Gastroesophageal sphincter (tissue), 4 donors: ENCODE results near the gene USP4. TPM values are rescaled to one million over a fixed set of nuclear protein-coding genes. Genes with fewer than 3 reads are reported as not detected.

Source experiments
- ATAC-seq: fragments of 150-250 bp; one replicate; pipeline ENCODE4 v1.9.1; 2016; ENCODE audit warnings: mild to moderate bottlenecking, moderate library complexity
- H3K27ac ChIP-seq, 4 donors: fragments of 200-600 bp; sonication (generic) in 3 of 4; 1 replicate in 3 of 4; 2 replicates in 1 of 4; pipeline ENCODE4 v1.5.1; 2016 to 2019
- H3K27me3 ChIP-seq: fragments of 200-600 bp; sonication (generic); one replicate; pipeline ENCODE4 v1.5.1; 2019
- H3K36me3 ChIP-seq, 2 donors: fragments of 200-600 bp; sonication (generic); one replicate each; pipeline ENCODE4 v1.5.1; 2019; ENCODE audit warnings: control low read depth in 1 of 2
- H3K4me1 ChIP-seq, 3 donors: fragments of 200-600 bp; sonication (generic); 1 replicate in 2 of 3; 2 replicates in 1 of 3; pipeline ENCODE4 v1.5.1; 2016 to 2019; ENCODE audit warnings: control low read depth in 2 of 3
- H3K4me3 ChIP-seq, 2 donors: fragments of 200-600 bp; sonication (generic); one replicate each; pipeline ENCODE4 v1.5.1; 2019; ENCODE audit warnings: mild to moderate bottlenecking in 1 of 2, moderate library complexity in 1 of 2
- H3K9me3 ChIP-seq, 3 donors: fragments of 200-600 bp; sonication (generic); one replicate each; pipeline ENCODE4 v1.5.1; 2017 to 2019; ENCODE audit warnings: control low read depth in 2 of 3
- CTCF ChIP-seq, 4 experiments: fragments of 200-600 bp in 2 of 4; fragments of 450-650 bp in 2 of 4; sonication (generic) in 1 of 4; IDR thresholded peaks; one replicate each; pipeline ENCODE4 v1.5.1; 2017 to 2019; ENCODE audit warnings: antibody characterized with exemption in 4 of 4, mild to moderate bottlenecking in 2 of 4, moderate library complexity in 2 of 4
- EP300 ChIP-seq: sonication (generic); formaldehyde crosslinking; IDR thresholded peaks from one replicate; pipeline ENCODE4 v1.6.1; 2017; ENCODE audit warnings: antibody characterized with exemption, mild to moderate bottlenecking
- POLR2A ChIP-seq, 2 donors: fragments of 450-650 bp; IDR thresholded peaks; one replicate each; pipeline ENCODE4 v1.6.1; 2017; ENCODE audit warnings: antibody characterized with exemption in 2 of 2, mild to moderate bottlenecking in 2 of 2, moderate library complexity in 1 of 2
- POLR2AphosphoS5 ChIP-seq: sonication (generic); formaldehyde crosslinking; IDR thresholded peaks from one replicate; pipeline ENCODE4 v1.6.1; 2017; ENCODE audit warnings: antibody characterized with exemption
- WGBS, 2 donors: methylation state at CpG; one replicate each; pipeline ENCODE4 v1.1.5; 2018; ENCODE audit warnings: low coverage in 1 of 2; 5-methylcytosine and 5-hydroxymethylcytosine counted together
- total RNA-seq, 4 donors: library from RNA; depleted of rRNA; stranded (reverse); fragments of >200 nt; gene quantifications; one replicate each; pipeline ENCODE4 v1.1.0, GENCODE V29; 2016

USP4 gene
- total RNA-seq, 4 donors from 2014 or later: 15.8 to 36.9 (median 29.8) TPM

- H3K27me3 ChIP-seq: no peaks in the 10 kb centered on the region
- no peak overlapping the region for H3K27ac ChIP-seq
- H3K4me3 ChIP-seq: no peak overlapping the region
- ATAC-seq: no peak
- peaks cover 0 to 99% of the 10 kb centered on the region in 2 donors for H3K36me3 ChIP-seq
- 86 to 90% methylated on average over 2 to 3 of the region's 3 CpGs for WGBS, 2 donors
- no peaks in the 10 kb centered on the region for H3K4me1 ChIP-seq
- TF ChIP-seq POLR2AphosphoS5: no peak
- no peak for TF ChIP-seq POLR2A (IDR thresholded peaks at IDR 0.05)
- no peak for TF ChIP-seq EP300
- no peak for TF ChIP-seq CTCF (IDR thresholded peaks at IDR 0.05)
- H3K9me3 ChIP-seq: no peaks in the 10 kb centered on the region
Measured at GRCh38 chr3:49311283-49311682, 28.6 kb downstream of the USP4 start.

GRCh38 chr3:49310677-49311076 lies 29.2 kb downstream of the USP4 start:
- Histone ChIP-seq H3K36me3 (peaks cover 0 to 99% of the 10 kb centered on the region in 2 donors), H3K27ac (no peak overlapping the region)
- 60 to 100% methylated on average over 1 of the region's 1 CpG for WGBS, 2 donors

GRCh38 chr3:49305608-49306007 lies 34.2 kb downstream of the USP4 start:
- peaks cover 4 to 100% of the 10 kb centered on the region in 2 donors for H3K36me3 ChIP-seq
- WGBS, 2 donors: 84 to 87% methylated on average over 5 of the region's 5 CpGs
- TF ChIP-seq POLR2A (IDR thresholded peaks at IDR 0.05) (no peak), CTCF (IDR thresholded peaks at IDR 0.05) (no peak), EP300 (no peak), POLR2AphosphoS5 (no peak)
- no peak overlapping the region for H3K4me3 ChIP-seq
- no peak overlapping the region for H3K27ac ChIP-seq
- H3K4me1 ChIP-seq: no peaks in the 10 kb centered on the region
- H3K9me3 ChIP-seq: no peaks in the 10 kb centered on the region
- H3K27me3 ChIP-seq: no peaks in the 10 kb centered on the region
- no peak for ATAC-seq

More at GRCh38 chr3:49310677-49311076, 29.2 kb downstream of the USP4 start:
- ATAC-seq: no peak
- Histone ChIP-seq H3K4me3 (no peak overlapping the region), H3K9me3 (no peaks in the 10 kb centered on the region), H3K27me3 (no peaks in the 10 kb centered on the region), H3K4me1 (no peaks in the 10 kb centered on the region)
- no peak for TF ChIP-seq EP300
- TF ChIP-seq POLR2AphosphoS5: no peak
- TF ChIP-seq CTCF (IDR thresholded peaks at IDR 0.05): no peak
- TF ChIP-seq POLR2A (IDR thresholded peaks at IDR 0.05): no peak

- ATAC-seq: no peak
- H3K9me3 ChIP-seq: no peaks in the 10 kb centered on the region
- peaks cover 4 to 100% of the 10 kb centered on the region in 2 donors for H3K36me3 ChIP-seq
Measured at GRCh38 chr3:49302613-49303012, 37.2 kb downstream of the USP4 start.

More at GRCh38 chr3:49302613-49303012, 37.2 kb downstream of the USP4 start:
- WGBS, 2 donors: no CpG with 5 or more reads among the region's 1 CpG
- TF ChIP-seq POLR2A (IDR thresholded peaks at IDR 0.05): no peak
- no peak for TF ChIP-seq EP300
- TF ChIP-seq POLR2AphosphoS5: no peak
- TF ChIP-seq CTCF (IDR thresholded peaks at IDR 0.05): no peak
- H3K27ac ChIP-seq: no peak overlapping the region
- no peak overlapping the region for H3K4me3 ChIP-seq
- H3K27me3 ChIP-seq: no peaks in the 10 kb centered on the region
- H3K4me1 ChIP-seq: peaks cover 0 to 4% (median 0%) of the 10 kb centered on the region in 3 donors
